ENCODE data around the gene MICU2.
A peak's percentile ranks its signal among the peaks of the same experiment; 100 is the strongest.
"Not testable (repeated sequence)": the region's sequence is repeated elsewhere in the genome, so short reads cannot be mapped to it uniquely, and the experiment has no call there.

Gene MICU2

GRCh38 chr13:21594715-21595545, 9.0 kb downstream of the MICU2 start:
- no peak for DNase-seq

- not testable (repeated sequence) for DNase-seq
Observed at GRCh38 chr13:21590665-21591456, 13.1 kb downstream of the MICU2 start.

GRCh38 chr13:21590231-21590630, 13.7 kb downstream of the MICU2 start:
- no peak for DNase-seq

GRCh38 chr13:21589510-21589909, 14.5 kb downstream of the MICU2 start:
- not testable (repeated sequence) for DNase-seq

- not testable (repeated sequence) for DNase-seq
Observed at GRCh38 chr13:21588411-21588810, 15.6 kb downstream of the MICU2 start.

GRCh38 chr13:21584973-21585592, 18.9 kb downstream of the MICU2 start:
- DNase-seq = no peak

GRCh38 chr13:21583478-21583877, 20.5 kb downstream of the MICU2 start:
- no peak for DNase-seq

GRCh38 chr13:21580736-21581135, 23.2 kb downstream of the MICU2 start:
- no peak for DNase-seq

GRCh38 chr13:21579754-21580316, 24.1 kb downstream of the MICU2 start:
- DNase-seq = peak; percentile 55 to 61

GRCh38 chr13:21578748-21579147, 25.2 kb downstream of the MICU2 start:
- no peak for DNase-seq

- no peak for DNase-seq
Observed at GRCh38 chr13:21576426-21576825, 27.5 kb downstream of the MICU2 start.

- no peak for DNase-seq
Observed at GRCh38 chr13:21573920-21574712, 29.9 kb downstream of the MICU2 start.

- DNase-seq = no peak
Observed at GRCh38 chr13:21569686-21570085, 34.3 kb downstream of the MICU2 start.

GRCh38 chr13:21568854-21569253, 35.1 kb downstream of the MICU2 start:
- DNase-seq = no peak

GRCh38 chr13:21567714-21568113, 36.3 kb downstream of the MICU2 start:
- DNase-seq = no peak

- peak; percentile 73 to 74 for DNase-seq
Observed at GRCh38 chr13:21557995-21558394, 46.0 kb downstream of the MICU2 start.

- DNase-seq = peak; percentile 35 to 37
Observed at GRCh38 chr13:21556051-21556450, 47.9 kb downstream of the MICU2 start.

- not testable (repeated sequence) for DNase-seq
Observed at GRCh38 chr13:21553261-21553660, 50.7 kb downstream of the MICU2 start.

- DNase-seq = no peak
Observed at GRCh38 chr13:21550918-21551317, 53.1 kb downstream of the MICU2 start.

- DNase-seq = no peak
Observed at GRCh38 chr13:21549633-21550032, 54.3 kb downstream of the MICU2 start.

- DNase-seq = no peak
Observed at GRCh38 chr13:21548577-21548976, 55.4 kb downstream of the MICU2 start.

- DNase-seq = peak; percentile 89 to 92
Observed at GRCh38 chr13:21546372-21546771, 57.6 kb downstream of the MICU2 start.

Data from AML-193 (cell line).